ENCODE results near the gene NCAM1.

GRCh38 chr11:112925516-112926310 lies 35.5 kb upstream of the NCAM1 start:
- TF ChIP-seq CTCF (conservative IDR thresholded peaks at IDR 0.05) (no peak), EZH2 (IDR thresholded peaks at IDR 0.05; ENCODE audit: low read depth) (no peak)
